K562 (cell line): ENCODE measurements around the gene RNF166. TPM values are rescaled to one million over a fixed set of nuclear protein-coding genes. Genes with fewer than 3 reads are reported as not detected.

Source experiments
- ATAC-seq: fragments of 200-7000 bp; cut with Tn5 transposase; 3 replicates; pipeline ENCODE4 v1.9.1; 2020; ENCODE audit warnings: moderate library complexity
- BruUV-seq: library from RNA; stranded (reverse); fragments of 400-500 nt; replicated peaks from 2 replicates; lab custom pipeline; 2021; lab: Mats Ljungman, UMichigan
- CTCF ChIA-PET: fragments of 300-600 bp; formaldehyde crosslinking; extraction: SDS; loops from one replicate; lab custom pipeline; 2021; ENCODE audit warnings: low intra/inter-chr PET ratio; lab: Yijun Ruan, JAX
- POLR2A ChIA-PET: fragments of 300-600, 350-650 bp; sonication (Branson Sonifier 250); formaldehyde crosslinking; extraction: SDS; loops from one replicate; lab custom pipeline; 2021; ENCODE audit warnings: antibody characterized with exemption, inconsistent platforms; lab: Yijun Ruan, JAX
- DNase-seq, 4 experiments: peaks; one replicate each; pipeline versions ENCODE4 v3.0.0 to v3.0.0-alpha.2; 2011 to 2018; ENCODE audit warnings: low spot score in 3 of 4, mixed read lengths in 3 of 4; ENCODE audit errors: extremely low read depth in 1 of 4
- FAIRE-seq: peaks from 2 replicates; lab custom pipeline; 2011; peaks lifted over from hg19 to GRCh38; lab: Jason Lieb, UNC
- H2AFZ ChIP-seq: 2 replicates; pipeline ENCODE4 v1.6.0; 2011; ENCODE audit warnings: low read depth, low read length, control low read depth, inconsistent platforms
- H3K27ac ChIP-seq: fragments of 200-600 bp; 3 replicates; pipeline ENCODE4 v1.8.0; 2011; ENCODE audit warnings: low read depth, mild to moderate bottlenecking, control low read depth, inconsistent platforms, low read length, moderate library complexity, mixed read lengths; ENCODE audit errors: extremely low read depth
- H3K27me3 ChIP-seq, 2 experiments: fragments of 300-600 bp in 1 of 2; 2 replicates in 1 of 2; 3 replicates in 1 of 2; pipeline versions ENCODE4 v1.6.0 to v1.8.0; 2011; ENCODE audit warnings: inconsistent platforms in 2 of 2, low read length in 2 of 2, mild to moderate bottlenecking in 1 of 2, mixed read lengths in 1 of 2, moderate library complexity in 1 of 2; ENCODE audit not compliant: control insufficient read depth in 2 of 2, insufficient read depth in 2 of 2
- H3K36me3 ChIP-seq: fragments of 300-600 bp; 3 replicates; pipeline ENCODE4 v1.8.0; 2011; ENCODE audit warnings: mild to moderate bottlenecking, low read length, inconsistent platforms; ENCODE audit not compliant: control insufficient read depth, insufficient read depth
- H3K4me1 ChIP-seq, 2 experiments: fragments of 200-600 bp in 1 of 2; replicated peaks in 1 of 2; 2 replicates in 1 of 2; 3 replicates in 1 of 2; pipeline versions ENCODE4 v1.5.1 to v1.8.0; 2011; ENCODE audit warnings: inconsistent platforms in 2 of 2, low read length in 2 of 2, mild to moderate bottlenecking in 1 of 2, mixed read lengths in 1 of 2, moderate library complexity in 1 of 2; ENCODE audit not compliant: control insufficient read depth in 2 of 2, insufficient read depth in 2 of 2
- H3K4me2 ChIP-seq: 2 replicates; pipeline ENCODE4 v1.6.1; 2011; ENCODE audit warnings: low read length, control low read depth, inconsistent platforms, mixed read lengths; ENCODE audit not compliant: insufficient read depth
- H3K4me3 ChIP-seq: fragments of 200-600 bp; sonication (generic), shearing (Covaris generic); 2 replicates; pipeline ENCODE4 v1.5.1; 2016; ENCODE audit warnings: control low read depth, inconsistent platforms
- H3K79me2 ChIP-seq: fragments of 200-600 bp; 3 replicates; pipeline ENCODE4 v1.8.0; 2011; ENCODE audit warnings: low read length, inconsistent platforms; ENCODE audit not compliant: control insufficient read depth, insufficient read depth
- H3K9ac ChIP-seq, 2 experiments: 2 replicates each; pipeline versions ENCODE4 v1.6.0 to v1.6.1; 2011; ENCODE audit warnings: low read depth in 2 of 2, low read length in 2 of 2, control low read depth in 1 of 2, inconsistent platforms in 1 of 2, mild to moderate bottlenecking in 1 of 2, mixed read lengths in 1 of 2; ENCODE audit not compliant: insufficient read depth in 1 of 2
- H3K9me1 ChIP-seq: one replicate; pipeline ENCODE4 v1.6.0; 2011; ENCODE audit warnings: inconsistent platforms, mild to moderate bottlenecking, low read length, moderate library complexity; ENCODE audit not compliant: control insufficient read depth, insufficient read depth
- H3K9me3 ChIP-seq: replicated peaks from 2 replicates; pipeline ENCODE4 v1.5.1; 2011; ENCODE audit warnings: low read depth, low read length, inconsistent platforms; ENCODE audit not compliant: control insufficient read depth, insufficient read depth
- H4K20me1 ChIP-seq: replicated peaks from 2 replicates; pipeline ENCODE4 v1.6.1; 2011; ENCODE audit warnings: low read length, inconsistent platforms, mixed read lengths; ENCODE audit not compliant: control insufficient read depth, insufficient read depth
- NFIC ChIP-seq: fragments of 450-650 bp; IDR thresholded peaks from 2 replicates; pipeline ENCODE4 v1.6.1; 2017; ENCODE audit warnings: mild to moderate bottlenecking, inconsistent platforms
- NRF1 ChIP-seq, 2 experiments: fragments of 450-650 bp; IDR thresholded peaks in 1 of 2; conservative IDR thresholded peaks in 1 of 2; 2 replicates each; pipeline ENCODE4 v1.6.1; 2014; ENCODE audit warnings: mild to moderate bottlenecking in 2 of 2
- POLR2G ChIP-seq: fragments of 200-400 bp; formaldehyde crosslinking; IDR thresholded peaks from 2 replicates; pipeline ENCODE4 v1.6.1; 2017; ENCODE audit warnings: low read depth, mild to moderate bottlenecking, antibody characterized with exemption, low read length, moderate library complexity
- RBM22 ChIP-seq: fragments of 200-400 bp; formaldehyde crosslinking; IDR thresholded peaks from 2 replicates; pipeline ENCODE4 v1.6.1; 2018; ENCODE audit warnings: low read length, low read depth; ENCODE audit not compliant: poor library complexity, severe bottlenecking
- RBM25 ChIP-seq: fragments of 200-400 bp; formaldehyde crosslinking; IDR thresholded peaks from 2 replicates; pipeline ENCODE4 v1.6.1; 2018; ENCODE audit warnings: low read length, low read depth, moderate library complexity; ENCODE audit not compliant: severe bottlenecking
- ZNF212 ChIP-seq: fragments of 450-650 bp; formaldehyde crosslinking; IDR thresholded peaks from 2 replicates; pipeline ENCODE4 v1.4.0; 2020; ENCODE audit warnings: mild to moderate bottlenecking
- WGBS: fragments of 100-300 bp; shearing (Covaris generic); methylation state at CpG from one replicate; pipeline ENCODE4 v1.1.6; 2016; ENCODE audit warnings: low coverage, mixed read lengths; ENCODE audit not compliant: insufficient coverage; ENCODE audit errors: missing lambda C conversion rate; 5-methylcytosine and 5-hydroxymethylcytosine counted together
- in situ Hi-C: fragments of 300-500 bp; cut with MboI; formaldehyde crosslinking; loops from 4 replicates; pipeline ENCODE4 v1.15.0; 2018; ENCODE audit warnings: inconsistent platforms, mixed read lengths
- intact Hi-C: fragments of 100-400 bp; cut with micrococcal nuclease; formaldehyde crosslinking; loops from 2 replicates; pipeline ENCODE4 v1.14.2; 2022
- polyA plus RNA-seq, 8 experiments: library from polyadenylated mRNA; depleted of rRNA in 4 of 8; stranded (reverse) in 5 of 8; unstranded in 3 of 8; fragments of >200 nt; fragmentation: Nextera tagmentation in 2 of 8; fragmentation: Illumina TruSeq in 1 of 8; extraction: Ambion mirVana in 2 of 8; extraction: Trizol in 1 of 8; gene quantifications; 2 replicates each; pipeline versions ENCODE4 v1.2.1 to v1.2.3, GENCODE V29; 2011 to 2014; ENCODE audit warnings: inconsistent platforms in 1 of 8, missing spikeins in 1 of 8
- total RNA-seq, 7 experiments: library from RNA; depleted of rRNA in 6 of 7; stranded (reverse); fragments of >200 nt in 6 of 7; fragmentation: Illumina TruSeq in 2 of 7; extraction: Trizol in 2 of 7; gene quantifications; 2 replicates each; pipeline versions ENCODE4 v1.2.1 to v1.2.3, GENCODE V29; 2011 to 2021; ENCODE audit warnings: low replicate concordance in 1 of 7

RNF166 gene
- total and polyA plus RNA-seq, 9 of the 15 experiments (the other 6 are each of a cell fraction or from before 2014, with no cell fraction given): 0.56 to 60.3 (median 19.5) TPM

DNA sequence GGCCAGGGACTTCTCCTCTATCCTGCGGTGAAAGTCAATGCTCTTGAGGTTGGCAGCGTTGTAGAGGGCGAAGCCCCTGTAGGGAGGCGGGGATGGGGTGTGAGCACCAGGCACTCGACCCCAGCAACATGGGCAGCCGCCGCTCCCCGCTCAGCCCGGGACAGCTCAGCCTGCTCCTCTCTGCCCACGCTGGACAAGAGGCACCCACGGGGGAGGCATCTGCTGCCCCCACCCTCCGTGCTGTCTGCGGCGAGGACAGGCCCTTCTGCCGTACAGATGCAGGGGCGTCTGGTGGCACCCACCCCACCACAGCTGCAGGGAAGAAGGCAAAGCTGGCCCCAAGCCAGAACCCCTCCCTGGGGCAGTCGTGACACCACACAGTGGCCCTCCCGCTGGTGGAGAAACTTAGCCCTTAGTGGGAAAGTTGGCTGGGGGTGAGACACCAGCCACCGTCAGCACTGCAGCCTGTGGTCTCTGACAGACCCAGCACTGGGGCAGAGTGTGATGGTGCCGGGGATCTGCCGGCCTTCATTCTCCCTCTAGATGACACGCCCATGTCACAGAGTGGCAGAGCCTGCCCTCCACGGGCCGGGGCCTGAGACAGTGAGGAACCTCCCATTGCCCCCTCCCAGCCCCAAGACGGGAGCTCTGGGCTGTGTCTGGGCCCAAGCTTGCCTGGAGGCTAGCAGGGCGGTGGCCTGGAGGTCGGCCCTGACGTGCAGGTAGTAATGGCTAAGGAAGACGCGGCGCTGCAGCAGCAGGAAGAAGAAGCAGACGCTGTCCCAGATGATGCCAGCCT is 19.6 kb upstream of the RNF166 start:
- no peaks in the 10 kb centered on the region for H3K27me3 ChIP-seq
- no peaks in the 10 kb centered on the region for H3K79me2 ChIP-seq
- H4K20me1 ChIP-seq: no peaks in the 10 kb centered on the region; the same call in 1 of the 2 replicates
- no peak for FAIRE-seq
- WGBS: 91% methylated on average over 28 of the region's 32 CpGs
- H3K4me3 ChIP-seq: no peak overlapping the region
- H3K4me2 ChIP-seq: no peak overlapping the region
- ChIA-PET CTCF (no interaction called here), POLR2A (interaction anchor here (0.7 kb wide), 1 partner anchor 11 kb away, joined by 5 read pairs; no protein-coding TSS in a partner anchor)
- BruUV-seq: no TSS peak
- no peak overlapping the region for H3K27ac ChIP-seq
- no peak for ATAC-seq
- no peak for TF ChIP-seq RBM25
- peak; percentile 39 for TF ChIP-seq POLR2G
- TF ChIP-seq NFIC: peak; percentile 81
- TF ChIP-seq ZNF212: no peak
- peak; percentile 74 for TF ChIP-seq RBM22
- no peak for TF ChIP-seq NRF1 (conservative IDR thresholded peaks at IDR 0.05 in 1 of 2, IDR thresholded peaks at IDR 0.05 in 1 of 2)
- H3K9me3 ChIP-seq: no peaks in the 10 kb centered on the region
- H3K4me1 ChIP-seq: peaks cover 0 to 52% of the 10 kb centered on the region in 2 experiments; a peak in 2 of 5 replicates
- H3K36me3 ChIP-seq: peaks cover 86% of the 10 kb centered on the region; the same call in 2 of the 3 replicates
- no peak overlapping the region for H2AFZ ChIP-seq
- no peak for DNase-seq
- intact Hi-C loops: no loop called here
- no peak overlapping the region for H3K9ac ChIP-seq
- in situ Hi-C loops: no loop called here
- no peaks in the 10 kb centered on the region for H3K9me1 ChIP-seq
